ENCODE measurements around the gene APOC3. TPM values are rescaled to one million over a fixed set of nuclear protein-coding genes. Genes with fewer than 3 reads are reported as not detected.

APOC3 gene
- total RNA-seq, 1 experiment from 2014 or later, result not detected

- no peak overlapping the region for H3K9ac ChIP-seq (ENCODE audit: extremely low read depth, insufficient read length, low read length)
- no peak overlapping the region for H3K56ac ChIP-seq (ENCODE audit: insufficient read length, low read depth, low read length)
- no peak overlapping the region for H2BK120ac ChIP-seq (ENCODE audit: low read depth, low read length, poor library complexity, severe bottlenecking)
- H2BK5ac ChIP-seq (ENCODE audit: insufficient read length, low read length), result no peak overlapping the region
- no peaks in the 10 kb centered on the region for H3K27me3 ChIP-seq (ENCODE audit: insufficient read depth, low read length)
- H3K23me2 ChIP-seq (ENCODE audit: insufficient read length, low read depth, low read length, poor library complexity, severe bottlenecking), result peaks cover 4% of the 10 kb centered on the region
- H2AK5ac ChIP-seq (ENCODE audit: insufficient read length, low read length), result no peak overlapping the region
- H3K4me1 ChIP-seq (ENCODE audit: insufficient read depth, low read length), result no peaks in the 10 kb centered on the region
- no peak overlapping the region for H3K27ac ChIP-seq (ENCODE audit: insufficient read length, low read depth, low read length)
- no peak overlapping the region for H2BK12ac ChIP-seq (ENCODE audit: insufficient read length, low read depth, low read length)
- no peak overlapping the region for H3K4me2 ChIP-seq (ENCODE audit: insufficient read depth, insufficient read length, low read length)
- WGBS (ENCODE audit: extremely low coverage, insufficient read length, low lambda C conversion rate), result no CpG with 5 or more reads among the region's 1 CpG
- H2BK15ac ChIP-seq (ENCODE audit: low read depth, low read length), result no peak overlapping the region
- H4K8ac ChIP-seq (replicated peaks; ENCODE audit: insufficient read length, low read depth, low read length), result no peak overlapping the region
- no peak overlapping the region for H3K4ac ChIP-seq (ENCODE audit: low read depth, low read length)
- H4K20me1 ChIP-seq (ENCODE audit: control insufficient read depth, insufficient read depth, insufficient read length), result no peaks in the 10 kb centered on the region
- no peak for TF ChIP-seq CTCF (conservative IDR thresholded peaks at IDR 0.05)
- no peak overlapping the region for H3T11ph ChIP-seq (ENCODE audit: low read length)
- no peak for DNase-seq
- no peaks in the 10 kb centered on the region for H3K4me1 Mint-ChIP-seq
- H3K27ac Mint-ChIP-seq, result no peak overlapping the region
- H3K9me3 Mint-ChIP-seq, result no peaks in the 10 kb centered on the region
- H3K18ac ChIP-seq (ENCODE audit: insufficient read length, low read depth, low read length), result no peak overlapping the region
- H2AFZ ChIP-seq (ENCODE audit: low read length), result no peak overlapping the region
- H3K27me3 Mint-ChIP-seq (ENCODE audit: low read depth), result peaks cover 12% of the 10 kb centered on the region
- no peak overlapping the region for H4K91ac ChIP-seq (ENCODE audit: insufficient read length, low read depth, low read length)
- H3K79me1 ChIP-seq (ENCODE audit: insufficient read depth, low read depth, low read length, poor library complexity, severe bottlenecking), result no peaks in the 10 kb centered on the region
- no peak overlapping the region for H4K5ac ChIP-seq (ENCODE audit: insufficient read length, low read depth, low read length)
- no peak overlapping the region for H3K4me3 Mint-ChIP-seq
- no peaks in the 10 kb centered on the region for H3K9me3 ChIP-seq (ENCODE audit: control insufficient read depth, low read depth, low read length)
- no peak overlapping the region for H3K23ac ChIP-seq (ENCODE audit: insufficient read length, low read depth, low read length)
- H2BK20ac ChIP-seq (ENCODE audit: low read depth, low read length, poor library complexity, severe bottlenecking), result no peak overlapping the region
- H3K79me2 ChIP-seq (ENCODE audit: insufficient read depth, low read length), result no peaks in the 10 kb centered on the region
- H3K14ac ChIP-seq (ENCODE audit: insufficient read depth, low read length), result no peak overlapping the region
- no peaks in the 10 kb centered on the region for H3K36me3 Mint-ChIP-seq (ENCODE audit: insufficient read depth in 1 of 3, low read depth in 3 of 3)
These were observed 16.5 kb upstream of the APOC3 start for GRCh38 chr11:116813170-116813569.
